HAP-1 (cell line): ENCODE measurements around the gene E2F4.

Experiments used
- DNase-seq, 2 experiments: peaks; one replicate each; pipeline ENCODE4 v3.0.0-alpha.2; 2016 to 2020; ENCODE audit warnings: low spot score in 2 of 2
- H3K27me3 ChIP-seq: fragments of 250-450 bp; sonication (Bioruptor Pico); 2 replicates; pipeline ENCODE4 v1.5.1; 2020; ENCODE audit warnings: low read depth, mild to moderate bottlenecking, moderate library complexity
- H3K36me3 ChIP-seq: fragments of 250-450 bp; sonication (Bioruptor Pico); replicated peaks from 2 replicates; pipeline ENCODE4 v1.5.1; 2020; ENCODE audit warnings: mild to moderate bottlenecking
- H3K4me1 ChIP-seq: fragments of 250-450 bp; sonication (Bioruptor Pico); 2 replicates; pipeline ENCODE4 v1.5.1; 2020; ENCODE audit warnings: mild to moderate bottlenecking
- H3K4me3 ChIP-seq: fragments of 250-450 bp; sonication (Bioruptor Pico); 2 replicates; pipeline ENCODE4 v1.5.1; 2020; ENCODE audit warnings: mild to moderate bottlenecking, moderate library complexity
- H3K9me3 ChIP-seq: fragments of 250-450 bp; sonication (Bioruptor Pico); 2 replicates; pipeline ENCODE4 v1.5.1; 2020; ENCODE audit warnings: mild to moderate bottlenecking, moderate library complexity
- in situ Hi-C: fragments of 300-500 bp; cut with MboI; formaldehyde crosslinking; loops from 3 replicates; pipeline ENCODE4 v1.14.3; 2020; ENCODE audit warnings: low sequenced_read_pairs, inconsistent platforms, mixed read lengths

E2F4 gene

DNA sequence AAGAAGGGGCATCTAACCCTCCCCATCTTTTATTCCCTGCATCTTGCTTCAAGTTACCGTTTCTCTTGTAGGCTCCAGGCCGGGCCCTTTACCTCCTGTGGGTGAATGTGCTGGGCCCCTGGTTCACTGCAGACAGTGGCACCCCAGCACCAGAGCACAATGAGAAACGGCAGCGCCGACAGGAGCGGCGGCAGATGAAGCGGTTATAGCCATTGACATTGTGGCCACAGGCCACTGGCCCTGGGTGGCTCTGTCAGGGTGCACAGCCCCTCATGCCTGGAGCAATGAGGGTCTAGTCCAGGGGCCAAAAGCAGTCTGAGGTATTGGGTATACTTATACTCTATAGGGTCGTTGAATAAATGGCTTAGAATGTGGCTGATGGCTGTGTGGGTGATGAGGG is 37.0 kb downstream of the E2F4 start:
- in situ Hi-C loops = no loop called here
- no peak for DNase-seq
- H3K9me3 ChIP-seq = peaks cover 2% of the 10 kb centered on the region; the same call in 1 of the 2 replicates
- H3K4me3 ChIP-seq = no peak overlapping the region
- H3K36me3 ChIP-seq = peaks cover 42% of the 10 kb centered on the region
- H3K4me1 ChIP-seq = peaks cover 5% of the 10 kb centered on the region
- no peaks in the 10 kb centered on the region for H3K27me3 ChIP-seq

DNA sequence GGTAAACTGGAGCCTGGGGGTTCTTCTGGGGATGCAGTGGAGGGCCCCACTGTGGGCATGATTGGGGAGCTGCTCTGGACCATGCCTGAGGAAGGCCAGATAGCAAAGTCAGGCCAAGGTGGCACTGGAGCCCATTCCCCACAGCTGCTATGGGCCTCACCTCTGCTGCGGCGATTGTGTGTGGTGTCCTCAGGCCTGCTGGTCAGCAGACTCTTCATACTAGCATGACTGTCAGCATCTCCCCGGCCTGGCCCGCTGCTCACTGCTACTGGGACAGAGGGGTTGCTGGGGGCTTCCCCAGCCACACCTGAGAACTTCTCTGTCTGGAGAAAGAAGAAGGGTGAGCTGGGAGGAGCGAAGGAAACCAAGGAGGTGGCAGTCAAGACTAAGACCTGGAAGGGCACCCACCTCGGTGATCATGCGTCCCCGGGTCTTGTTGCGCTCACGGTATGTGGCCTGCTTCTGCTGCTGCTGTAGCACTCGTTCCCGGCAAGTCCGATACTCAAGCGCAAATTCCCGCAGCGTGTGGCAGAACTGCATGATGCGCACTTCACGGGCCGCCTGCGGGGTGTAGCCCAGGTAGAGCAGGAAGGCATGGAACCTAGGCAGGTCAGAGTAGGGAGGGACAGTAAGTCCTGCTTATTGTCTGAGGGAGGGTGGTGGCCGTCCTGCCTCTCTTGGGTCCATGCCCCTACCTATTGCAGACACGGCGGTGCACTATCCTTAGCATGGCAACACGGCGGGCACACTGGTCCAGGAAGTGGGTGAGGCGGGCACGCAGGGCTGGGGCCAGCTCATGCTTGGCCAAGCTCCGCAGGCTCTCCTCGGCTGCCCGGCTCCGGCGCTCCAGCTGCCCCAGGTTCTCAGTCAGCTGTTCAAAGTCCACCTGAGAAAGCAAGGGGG is 38.2 kb downstream of the E2F4 start:
- DNase-seq = no peak
- peaks cover 42% of the 10 kb centered on the region for H3K36me3 ChIP-seq
- H3K4me3 ChIP-seq = no peak overlapping the region
- no peaks in the 10 kb centered on the region for H3K27me3 ChIP-seq
- H3K9me3 ChIP-seq = peaks cover 2% of the 10 kb centered on the region; the same call in 1 of the 2 replicates
- H3K4me1 ChIP-seq = peaks cover 5% of the 10 kb centered on the region
- in situ Hi-C loops = no loop called here

DNA sequence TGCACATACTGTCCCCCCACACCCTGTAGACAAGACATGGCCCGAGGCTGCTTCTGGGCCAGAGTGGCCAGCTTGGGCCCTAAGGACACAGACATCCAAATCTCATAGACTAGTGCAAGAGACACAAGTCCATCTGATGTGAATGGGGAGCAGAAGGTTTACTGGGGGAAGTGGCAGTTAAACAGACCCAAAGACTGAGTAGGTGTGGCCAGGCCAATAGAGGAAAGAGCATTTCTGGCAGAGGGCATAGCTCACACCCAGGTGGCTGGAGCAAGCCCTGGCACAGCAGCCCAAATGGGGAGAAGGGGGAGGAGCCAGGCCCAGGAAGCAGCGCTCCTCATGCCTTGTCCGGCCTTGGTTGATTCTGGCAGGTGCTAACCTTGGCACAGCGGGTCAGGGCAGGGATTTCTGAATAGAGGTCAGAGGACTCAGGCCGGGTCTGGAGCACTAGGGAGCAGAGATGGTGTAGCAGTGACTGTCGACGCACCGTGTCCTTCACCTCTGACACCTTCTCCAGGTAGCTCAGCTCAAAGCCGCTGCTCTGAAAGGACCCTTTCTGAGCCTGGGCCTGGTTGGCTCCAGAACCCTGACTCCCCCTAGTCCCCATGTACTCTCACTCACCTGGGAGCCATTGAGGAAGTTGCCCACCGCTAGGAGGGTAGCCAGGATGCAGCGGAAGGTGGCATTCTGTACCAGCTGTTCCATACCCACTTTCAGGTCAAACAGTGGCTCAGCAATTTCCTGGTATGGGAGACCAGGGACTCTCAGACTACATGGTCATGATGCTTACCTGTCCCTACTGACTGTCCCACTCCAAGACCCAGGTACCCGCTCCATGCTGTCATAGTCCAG is 39.1 kb downstream of the E2F4 start:
- Histone ChIP-seq H3K27me3 (no peaks in the 10 kb centered on the region), H3K9me3 (peaks cover 2% of the 10 kb centered on the region; the same call in 1 of the 2 replicates), H3K36me3 (peaks cover 46% of the 10 kb centered on the region), H3K4me3 (no peak overlapping the region), H3K4me1 (peaks cover 5% of the 10 kb centered on the region)
- in situ Hi-C loops = no loop called here
- no peak for DNase-seq

DNA sequence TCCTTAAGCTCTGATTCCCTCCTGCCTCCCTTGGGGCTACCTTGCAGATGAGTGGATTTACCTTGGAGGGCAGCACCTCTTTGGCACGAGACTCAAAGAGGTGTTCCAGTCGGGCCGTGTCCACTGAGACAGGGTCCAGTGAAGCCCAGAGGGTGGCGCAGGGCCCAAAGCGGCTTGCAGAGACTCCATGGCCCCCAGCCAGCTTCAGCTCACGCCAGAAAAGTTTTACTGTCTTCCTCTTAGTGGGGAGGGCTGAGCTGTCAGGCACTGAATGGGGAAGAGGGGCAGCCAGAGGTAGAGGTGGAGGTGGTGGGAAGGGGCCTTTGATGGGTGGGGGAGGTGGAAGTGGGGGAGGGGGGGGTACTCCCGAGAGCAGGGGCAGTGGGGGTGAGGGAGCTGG is 41.6 kb downstream of the E2F4 start:
- no peak overlapping the region for H3K4me3 ChIP-seq
- H3K9me3 ChIP-seq = no peaks in the 10 kb centered on the region
- no peak for DNase-seq
- peaks cover 57% of the 10 kb centered on the region for H3K36me3 ChIP-seq
- no peaks in the 10 kb centered on the region for H3K27me3 ChIP-seq
- in situ Hi-C loops = no loop called here
- no peaks in the 10 kb centered on the region for H3K4me1 ChIP-seq

DNA sequence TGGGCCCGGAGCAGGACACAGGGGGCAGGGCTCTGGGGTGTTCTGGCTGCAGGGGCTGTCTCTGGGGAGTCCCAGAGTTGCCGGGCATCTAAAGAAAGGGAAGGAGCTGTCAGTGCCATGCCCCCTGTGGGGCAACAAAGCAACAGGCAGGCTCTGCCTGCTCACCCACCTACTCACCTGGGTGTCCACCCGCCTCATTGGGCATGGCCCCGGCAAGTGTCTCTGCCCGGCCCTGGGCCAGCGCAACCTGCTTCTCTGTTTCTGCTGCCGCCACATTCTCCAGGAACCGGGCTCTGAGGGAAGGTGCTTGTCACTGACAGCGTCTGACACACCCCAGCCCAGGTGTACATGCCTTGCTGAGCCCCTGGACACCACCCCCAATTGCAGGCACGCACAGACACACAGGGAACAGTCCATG is 42.2 kb downstream of the E2F4 start:
- no peak overlapping the region for H3K4me3 ChIP-seq
- no peaks in the 10 kb centered on the region for H3K4me1 ChIP-seq
- H3K36me3 ChIP-seq = peaks cover 51% of the 10 kb centered on the region
- DNase-seq = no peak
- no peaks in the 10 kb centered on the region for H3K9me3 ChIP-seq
- no peaks in the 10 kb centered on the region for H3K27me3 ChIP-seq
- in situ Hi-C loops = no loop called here

DNA sequence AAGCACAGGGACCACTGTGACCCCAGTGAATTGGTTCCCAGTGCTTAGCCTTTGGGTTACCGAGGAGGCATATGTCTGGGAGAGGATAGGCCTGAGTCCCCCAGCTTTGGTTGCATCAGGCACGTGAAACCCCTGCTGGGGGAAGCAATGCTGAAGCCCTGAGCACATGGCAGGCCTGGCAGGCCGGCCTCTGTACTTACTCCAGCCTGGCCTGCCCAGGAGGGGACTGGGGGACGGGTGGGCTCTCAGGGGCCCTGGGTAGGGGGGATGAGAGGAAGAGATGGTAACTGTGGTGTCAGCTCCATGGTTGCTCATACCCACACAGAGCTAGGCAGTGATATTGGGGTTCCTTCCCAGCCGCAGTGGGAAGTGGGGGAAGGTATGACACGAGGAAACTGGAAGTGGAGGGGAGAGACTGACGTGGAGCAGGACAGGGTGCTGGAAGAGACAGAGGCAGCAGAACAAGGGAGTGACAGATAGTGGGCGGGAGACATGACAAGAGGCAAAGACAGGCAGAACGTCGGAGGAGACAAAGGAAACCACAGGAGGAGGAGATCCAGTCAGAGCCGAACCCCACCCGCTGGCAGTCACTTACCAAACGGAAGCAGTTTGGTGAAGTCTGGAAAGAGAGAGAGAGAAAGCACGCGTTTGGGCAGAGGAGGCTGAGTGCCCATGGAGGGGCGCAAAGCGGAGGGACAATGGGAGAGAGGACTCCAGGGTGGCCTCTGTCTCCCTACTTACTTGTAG is 44.0 kb downstream of the E2F4 start:
- H3K4me3 ChIP-seq = no peak overlapping the region
- H3K36me3 ChIP-seq = peaks cover 36% of the 10 kb centered on the region
- H3K27me3 ChIP-seq = no peaks in the 10 kb centered on the region
- in situ Hi-C loops = no loop called here
- no peak for DNase-seq
- no peaks in the 10 kb centered on the region for H3K9me3 ChIP-seq
- H3K4me1 ChIP-seq = no peaks in the 10 kb centered on the region

DNA sequence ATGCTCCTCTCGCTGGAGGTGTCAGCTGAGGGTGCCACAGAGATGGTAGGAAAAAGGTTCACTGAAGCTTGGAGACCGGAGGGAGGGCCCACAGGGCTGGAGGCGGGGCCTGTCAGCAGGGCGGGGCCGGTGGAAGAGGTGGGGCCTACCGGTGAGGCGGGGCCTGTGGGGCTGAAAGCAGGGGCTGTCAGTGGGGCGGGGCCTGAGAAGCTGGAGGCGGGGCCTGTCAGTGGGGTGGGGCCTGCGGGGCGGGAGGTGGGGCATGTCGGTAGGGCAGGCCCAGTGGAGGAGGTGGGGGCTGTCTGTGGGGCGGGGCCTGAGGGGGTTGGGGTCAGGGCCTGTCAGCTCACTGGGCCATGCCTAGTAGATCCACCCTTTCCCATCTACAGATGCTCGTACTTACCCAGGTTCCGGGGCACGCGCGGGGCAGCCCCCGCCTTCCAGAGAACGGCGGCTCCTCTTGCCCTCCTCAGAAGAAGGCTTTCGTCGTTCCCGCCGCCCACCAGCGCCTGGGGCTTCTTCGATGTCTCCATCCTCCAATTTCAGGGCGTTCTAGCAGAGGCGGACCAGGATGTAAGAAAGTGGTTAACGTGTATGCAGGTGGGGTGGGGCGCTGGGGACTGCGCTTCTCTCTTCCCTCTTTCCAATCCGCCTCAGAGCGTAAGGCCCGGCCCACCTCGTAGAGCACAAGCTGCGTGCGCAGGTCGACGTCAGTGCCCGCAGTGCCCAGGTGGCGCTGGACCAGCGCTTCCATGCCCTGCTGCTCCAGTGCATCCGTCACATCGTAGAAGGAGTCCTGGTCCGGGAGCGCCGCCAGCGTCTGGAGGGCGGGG is 44.8 kb downstream of the E2F4 start:
- DNase-seq = peak; percentile 46 to 89
- H3K4me1 ChIP-seq = no peaks in the 10 kb centered on the region
- H3K27me3 ChIP-seq = no peaks in the 10 kb centered on the region
- H3K9me3 ChIP-seq = no peaks in the 10 kb centered on the region
- in situ Hi-C loops = no loop called here
- no peak overlapping the region for H3K4me3 ChIP-seq
- peaks cover 28% of the 10 kb centered on the region for H3K36me3 ChIP-seq

DNA sequence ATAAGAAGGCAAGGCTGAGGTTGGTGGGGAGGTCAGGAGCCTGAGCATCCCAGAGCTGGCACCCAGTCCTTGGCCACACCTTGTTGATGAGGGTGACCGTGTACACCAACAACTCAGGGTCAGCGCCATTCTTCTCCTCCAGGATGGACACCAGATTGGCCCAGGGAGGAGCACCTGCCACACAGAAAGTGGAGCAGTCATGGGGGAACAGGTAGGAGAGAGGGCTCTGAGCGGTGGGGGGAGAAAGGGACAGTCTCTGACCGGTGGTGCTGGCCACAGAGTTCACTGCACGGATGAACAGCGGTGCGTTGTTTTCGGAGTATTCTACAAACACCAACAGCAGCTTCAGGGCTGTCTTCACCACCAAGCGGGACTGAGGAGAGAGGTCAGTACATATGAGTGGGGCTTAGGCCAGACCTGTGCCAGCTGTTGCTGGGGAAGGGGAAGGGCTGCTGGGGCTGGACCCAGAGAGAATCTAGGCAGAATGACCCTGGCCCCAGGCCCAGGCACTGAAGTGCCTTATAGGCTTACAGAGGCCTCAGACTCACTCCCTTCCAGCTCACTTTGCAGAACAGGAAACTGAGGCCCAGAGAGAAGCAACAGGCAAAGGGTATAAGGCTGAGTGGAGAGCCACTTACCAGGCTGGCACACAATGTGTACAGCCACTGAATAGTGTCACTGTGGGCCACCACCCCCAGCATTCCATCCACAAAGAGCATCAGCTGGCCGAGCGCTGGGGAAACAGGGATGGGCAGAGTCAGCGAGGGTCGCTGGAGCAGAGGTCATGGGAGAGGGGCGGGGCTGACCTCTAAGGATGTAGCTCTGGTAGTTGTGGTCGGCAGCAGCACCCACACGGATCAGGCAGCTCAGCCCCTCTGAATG is 45.7 kb downstream of the E2F4 start:
- Histone ChIP-seq H3K4me3 (no peak overlapping the region), H3K27me3 (no peaks in the 10 kb centered on the region), H3K4me1 (no peaks in the 10 kb centered on the region), H3K9me3 (no peaks in the 10 kb centered on the region), H3K36me3 (peaks cover 26% of the 10 kb centered on the region)
- in situ Hi-C loops = no loop called here
- DNase-seq = no peak

DNA sequence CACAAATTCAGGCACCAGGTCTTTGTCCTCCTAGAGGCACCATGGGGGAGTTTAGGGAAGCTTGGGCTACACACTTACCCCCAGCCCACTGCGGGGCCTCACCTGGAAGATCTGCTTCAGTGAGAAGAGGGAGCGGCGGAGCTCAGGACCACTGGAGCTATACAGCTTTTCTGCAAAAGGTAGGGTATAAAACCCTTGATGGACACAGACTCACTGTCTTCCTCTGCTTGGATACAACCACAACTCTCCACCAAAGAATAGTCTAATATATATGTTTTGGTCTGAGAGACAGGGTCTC is 46.3 kb downstream of the E2F4 start:
- no peak for DNase-seq
- Histone ChIP-seq H3K36me3 (peaks cover 25% of the 10 kb centered on the region), H3K4me1 (no peaks in the 10 kb centered on the region), H3K9me3 (no peaks in the 10 kb centered on the region), H3K4me3 (no peak overlapping the region), H3K27me3 (no peaks in the 10 kb centered on the region)
- in situ Hi-C loops = no loop called here

DNA sequence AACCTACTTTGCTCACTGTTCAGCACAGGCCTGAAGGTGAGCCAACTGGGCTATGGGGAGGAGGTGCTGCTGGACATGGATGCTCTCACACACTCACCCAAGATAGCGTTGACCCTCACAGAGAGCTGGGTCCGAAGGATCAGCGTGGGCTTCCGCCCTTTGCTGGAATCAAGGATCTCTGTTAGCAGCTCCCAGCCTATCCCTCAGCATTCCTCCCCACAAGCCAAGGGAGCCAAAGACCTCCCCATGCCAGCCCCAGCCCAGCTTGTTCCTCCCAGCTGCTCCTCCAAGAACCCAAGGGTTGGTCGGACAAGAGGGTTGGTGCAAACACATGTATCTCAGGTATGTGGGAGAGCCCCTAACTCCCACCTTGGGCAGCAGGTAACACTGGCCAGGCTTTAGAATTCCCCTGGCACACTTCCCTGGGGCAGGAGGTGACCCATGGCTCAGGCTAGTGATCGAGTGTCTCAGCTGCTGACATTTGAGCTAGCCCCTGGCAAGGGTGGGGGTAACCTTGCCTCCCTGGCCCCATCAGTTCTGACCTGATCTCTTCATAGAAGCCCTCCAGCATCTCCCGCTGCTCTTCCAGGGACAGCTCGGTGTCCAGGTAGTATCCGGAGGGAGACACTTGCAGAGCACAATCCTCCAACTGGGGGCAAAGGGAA is 47.0 kb downstream of the E2F4 start:
- in situ Hi-C loops = no loop called here
- Histone ChIP-seq H3K4me3 (no peak overlapping the region), H3K27me3 (no peaks in the 10 kb centered on the region), H3K4me1 (no peaks in the 10 kb centered on the region), H3K9me3 (no peaks in the 10 kb centered on the region), H3K36me3 (peaks cover 21% of the 10 kb centered on the region)
- DNase-seq = no peak

DNA sequence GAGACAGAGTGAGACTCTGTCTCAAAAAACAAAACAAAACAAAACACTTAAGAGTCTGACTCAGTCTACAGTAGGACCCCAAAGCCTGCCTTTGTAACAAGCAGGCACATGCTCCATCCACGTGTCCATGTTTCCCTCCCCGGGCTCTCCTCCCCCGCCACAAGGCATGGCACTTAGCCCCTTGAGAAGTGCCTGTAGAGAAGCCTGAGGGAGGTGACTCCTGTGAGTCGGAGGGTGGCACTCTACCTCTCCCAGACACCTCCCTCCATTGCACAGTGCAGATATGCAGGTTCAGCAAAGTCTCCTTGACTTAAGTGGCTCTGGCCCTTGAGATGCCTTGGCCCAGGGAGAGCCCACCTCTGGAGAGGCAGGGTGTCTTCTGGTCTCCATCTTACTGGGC is 48.6 kb downstream of the E2F4 start:
- Histone ChIP-seq H3K27me3 (no peaks in the 10 kb centered on the region), H3K4me1 (peaks cover 6% of the 10 kb centered on the region; the same call in 1 of the 2 replicates), H3K36me3 (peaks cover 21% of the 10 kb centered on the region), H3K4me3 (no peak overlapping the region), H3K9me3 (no peaks in the 10 kb centered on the region)
- no peak for DNase-seq
- in situ Hi-C loops = no loop called here
